Placental pericyte (primary cell): ENCODE results near the gene INPP4A. TPM values are rescaled to one million over a fixed set of nuclear protein-coding genes. Genes with fewer than 3 reads are reported as not detected.

Source experiments
- total RNA-seq: library from RNA; depleted of rRNA; stranded (reverse); fragments of >200 nt; gene quantifications from 2 replicates; pipeline ENCODE4 v1.2.3, GENCODE V29; 2012

Gene INPP4A
- 17.9 and 30.2 TPM in 2 replicates for total RNA-seq

DNA sequence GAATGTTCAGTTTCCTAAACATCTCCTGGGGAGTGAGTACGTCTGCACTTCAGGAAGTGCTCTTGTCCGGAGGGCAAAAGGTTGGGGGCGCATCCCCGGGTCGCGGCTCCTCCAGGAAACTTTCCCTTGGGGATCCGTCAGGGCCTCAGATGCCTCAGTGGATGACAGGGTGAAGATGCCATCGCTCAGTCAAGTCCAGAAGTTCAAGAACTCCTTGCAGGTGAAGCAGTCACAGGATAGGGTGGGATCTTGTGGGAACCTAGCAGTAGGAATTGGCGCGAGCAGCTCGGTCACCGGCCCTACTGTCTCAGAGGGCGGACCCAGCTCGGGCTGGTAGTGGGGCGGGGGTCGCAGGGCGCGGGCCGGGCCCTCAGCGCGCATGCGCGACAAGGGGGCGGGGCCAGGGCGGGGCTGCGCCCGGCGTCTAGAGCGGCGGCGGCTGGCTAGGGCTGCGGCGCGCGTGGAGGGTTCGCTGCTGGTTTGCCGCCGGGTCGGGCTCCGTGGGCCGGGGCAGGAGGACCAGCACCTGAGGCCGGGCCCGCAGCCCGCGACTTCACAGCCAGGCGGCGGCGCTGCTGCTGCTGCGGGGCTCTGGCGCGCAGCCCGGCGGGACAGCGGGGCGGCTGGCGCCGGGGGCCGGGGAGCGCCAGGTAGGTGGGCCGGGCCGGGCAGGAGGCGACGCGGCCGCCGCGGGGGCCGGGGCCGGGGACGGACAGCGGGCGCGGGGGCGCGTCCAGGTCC, at the start of gene INPP4A:
Gene INPP4A, plus strand, starts transcription at position 423 of the 741 bp plus-strand sequence. CDS start 75,191 bp downstream, outside the sequence.

DNA sequence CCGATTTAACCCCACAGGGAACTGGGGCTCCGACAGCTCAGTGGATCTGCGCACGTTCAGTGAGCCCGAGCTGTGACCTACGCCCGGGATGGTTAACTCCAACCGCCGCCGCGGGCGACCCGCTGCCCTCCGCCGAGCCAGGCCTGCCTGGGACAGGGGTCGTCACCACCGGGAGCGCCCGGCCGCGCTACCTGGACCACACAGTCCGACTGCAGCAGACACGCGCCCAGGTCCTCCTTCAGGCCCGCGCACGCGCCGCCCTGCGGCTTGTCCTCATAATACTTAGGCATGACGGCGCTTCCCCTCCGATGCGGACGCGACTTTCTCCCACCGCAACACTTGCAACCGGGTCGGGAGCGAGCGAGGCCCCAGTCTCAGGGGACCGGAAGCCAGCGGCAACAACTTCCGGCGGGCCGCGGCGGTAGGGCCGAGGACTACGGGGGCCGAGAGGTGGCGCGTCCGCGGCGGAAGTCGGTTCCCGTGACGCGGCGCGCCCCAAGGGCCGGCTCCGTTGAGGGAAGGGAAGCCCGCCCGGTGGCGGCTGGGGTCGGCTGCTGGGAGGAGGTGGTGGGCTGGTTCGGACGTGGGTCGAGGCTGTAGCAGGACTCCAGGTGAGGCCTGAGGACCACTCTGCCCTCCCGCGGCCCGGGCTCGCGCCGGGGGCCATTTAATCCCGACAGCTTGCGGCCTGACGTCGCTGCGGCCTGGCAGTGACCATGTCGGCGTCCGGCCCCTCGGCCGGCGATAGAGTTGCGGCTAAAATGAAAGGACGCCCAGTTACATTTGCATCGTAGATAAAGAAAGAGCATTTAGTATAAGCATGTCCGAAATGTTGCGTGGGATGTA, 163.7 kb downstream of the INPP4A start, which contains the start of the genes COA5 and UNC50:
Gene COA5, minus strand, starts transcription at position 397 of the 846 bp plus-strand sequence. Its CDS starts 107 bp downstream, at position 290.
Gene UNC50, plus strand, starts transcription at position 474 of the 846 bp plus-strand sequence. CDS start 1,171 bp downstream, outside the sequence.

Other genes starting within 250 kb of the INPP4A start
- gene CNGA3, start 98.4 kb upstream of the INPP4A start, total RNA-seq = not detected in 2 replicates
- gene COA5, start 163.7 kb downstream of the INPP4A start, total RNA-seq = 9.6 and 14.2 TPM in 2 replicates
- gene UNC50, start 163.7 kb downstream of the INPP4A start, total RNA-seq = 34.4 and 53.2 TPM in 2 replicates